KBM-7 (cell line): ENCODE data around the gene ALDH1L1.

Experiments used
- DNase-seq: peaks from one replicate; pipeline ENCODE4 v3.0.0-alpha.2; 2015
- in situ Hi-C: fragments of 300-500 bp; cut with MboI; formaldehyde crosslinking; loops from 2 replicates; pipeline ENCODE4 v1.14.3; 2020; ENCODE audit warnings: low sequenced_read_pairs, low pct_unique_long_range_greater_than_20kb, mixed read lengths

The ALDH1L1 gene

DNA sequence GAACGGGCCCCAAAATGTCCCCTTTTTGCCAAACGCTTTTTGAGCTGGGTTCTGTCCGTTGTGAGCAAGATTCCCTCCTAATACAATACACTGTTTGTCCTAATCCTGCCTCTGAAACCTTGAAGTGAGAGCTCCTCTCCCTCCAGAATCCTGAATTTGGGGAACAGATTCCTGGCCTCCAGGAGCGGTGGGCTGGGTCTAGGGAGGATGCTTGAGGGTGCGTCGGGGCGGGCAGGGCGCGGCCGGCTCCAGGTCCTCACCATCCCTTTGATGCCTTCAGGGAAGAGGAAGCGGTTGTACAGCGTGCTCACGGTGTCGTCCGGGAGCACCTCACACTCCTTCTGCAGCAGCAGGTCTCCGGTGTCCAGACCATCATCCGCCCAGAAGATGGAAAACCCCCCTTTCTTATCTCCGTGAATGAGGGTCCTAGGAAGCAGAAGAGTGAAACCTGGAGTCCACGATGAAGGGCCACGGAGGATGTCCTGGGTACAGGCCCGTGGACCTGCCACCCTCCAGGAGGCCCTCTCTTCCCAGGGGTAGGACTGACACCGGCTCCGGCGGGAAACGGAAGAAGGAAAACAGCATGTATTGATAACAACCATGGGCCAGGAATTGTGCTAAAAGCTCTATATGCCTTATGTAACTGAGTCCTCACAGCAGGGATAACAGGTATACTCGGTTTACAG is 23.2 kb downstream of the ALDH1L1 start:
- DNase-seq = no peak
- in situ Hi-C loops = no loop called here

DNA sequence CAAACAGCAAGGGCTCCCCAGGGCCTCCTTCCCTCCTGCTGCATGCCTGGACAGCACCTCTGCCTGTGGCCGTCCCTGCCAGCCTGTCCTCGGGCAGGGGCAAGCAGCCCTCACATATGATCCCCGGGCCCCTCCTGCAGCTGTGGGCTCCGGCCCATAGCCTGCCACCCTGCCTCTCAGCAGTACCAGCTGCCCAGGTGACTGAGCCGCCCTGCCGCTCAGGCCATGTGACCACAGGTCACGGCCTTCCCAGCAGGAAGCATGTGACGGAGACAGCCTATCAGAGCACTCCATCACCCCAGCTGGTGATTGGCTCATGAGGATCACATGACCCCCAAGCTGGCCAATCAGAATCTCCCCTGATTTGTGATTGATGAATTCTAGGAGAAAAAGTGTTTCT is 23.9 kb downstream of the ALDH1L1 start:
- in situ Hi-C loops = no loop called here
- no peak for DNase-seq

DNA sequence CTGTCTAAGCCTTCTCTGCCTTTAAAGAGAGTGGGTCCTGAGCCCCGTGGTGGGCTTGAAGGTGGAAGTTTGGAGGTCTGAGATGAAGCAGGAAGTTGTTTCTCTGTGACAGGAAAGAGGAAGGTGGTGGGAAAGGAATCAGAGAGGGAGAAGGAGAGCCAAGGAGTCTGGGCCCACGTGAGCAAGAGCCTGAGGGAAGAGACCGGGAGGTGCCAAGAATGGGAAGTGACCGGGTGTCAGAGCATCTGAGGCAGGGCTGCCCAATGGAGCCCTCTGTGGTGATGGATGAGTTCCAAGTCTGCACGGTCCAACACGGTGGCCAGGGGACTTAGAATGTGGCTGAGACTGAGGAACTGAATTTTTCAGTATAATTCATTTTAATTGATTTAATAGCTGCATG is 24.6 kb downstream of the ALDH1L1 start:
- in situ Hi-C loops = no loop called here
- DNase-seq = no peak

DNA sequence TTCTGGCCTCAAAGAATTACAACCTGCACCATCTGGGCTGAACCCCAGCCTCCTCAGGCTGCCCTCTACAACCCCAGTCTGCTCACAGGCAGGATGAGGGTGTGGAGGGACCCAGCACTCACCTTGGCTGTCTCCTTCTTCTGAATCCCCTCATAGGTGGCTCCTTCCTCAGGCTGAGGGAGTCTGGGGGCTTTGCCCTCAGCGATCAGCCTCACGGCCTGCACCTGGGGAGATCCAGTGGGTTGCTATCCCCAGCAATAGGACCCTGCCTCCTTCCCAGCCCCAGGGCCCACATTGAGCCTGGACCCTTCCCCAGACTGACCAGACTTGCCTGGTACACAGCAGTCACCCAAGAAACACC is 25.1 kb downstream of the ALDH1L1 start:
- no peak for DNase-seq
- in situ Hi-C loops = no loop called here

DNA sequence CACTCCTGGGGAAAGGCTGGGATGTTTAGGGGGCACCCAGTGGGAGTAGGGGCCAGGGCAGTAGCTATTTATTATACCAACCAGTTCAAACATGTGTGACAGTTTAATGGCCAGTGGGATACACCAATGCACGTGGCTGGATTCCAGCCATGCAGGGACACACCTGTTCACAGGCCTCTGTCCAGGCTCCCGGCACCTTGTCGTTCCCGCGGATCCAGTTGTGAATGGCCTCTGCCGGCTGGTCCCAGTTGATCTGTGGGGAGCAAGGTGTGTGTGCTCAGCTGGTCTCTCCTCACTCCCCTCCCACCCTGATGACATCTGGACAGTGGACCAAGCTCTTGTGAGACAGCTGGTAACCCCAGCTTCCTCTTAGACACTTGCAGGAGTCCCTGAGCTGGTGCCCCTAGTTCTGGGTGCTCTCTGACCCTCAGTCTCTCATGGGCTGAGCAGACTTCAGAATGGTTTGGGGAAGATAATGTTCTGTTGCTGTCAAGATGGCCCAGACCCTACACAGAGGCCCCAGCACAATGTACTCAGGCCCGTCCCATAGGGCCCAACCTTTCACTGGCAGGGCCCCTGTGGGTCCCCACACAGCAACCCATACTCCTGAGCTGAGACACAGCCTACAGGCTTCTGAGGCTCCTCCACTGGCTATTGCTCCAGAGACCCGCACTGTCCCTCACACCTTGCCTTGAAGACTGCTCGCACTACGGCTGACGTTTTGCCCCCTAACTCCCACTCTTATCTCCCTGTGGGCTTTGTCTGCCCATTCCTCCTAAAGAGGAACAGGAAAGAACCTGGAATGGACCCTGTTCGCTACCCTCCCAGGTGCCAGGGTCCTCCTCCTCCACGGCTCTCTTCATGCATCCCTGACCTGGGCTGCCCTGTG is 25.8 kb downstream of the ALDH1L1 start:
- in situ Hi-C loops = no loop called here

DNA sequence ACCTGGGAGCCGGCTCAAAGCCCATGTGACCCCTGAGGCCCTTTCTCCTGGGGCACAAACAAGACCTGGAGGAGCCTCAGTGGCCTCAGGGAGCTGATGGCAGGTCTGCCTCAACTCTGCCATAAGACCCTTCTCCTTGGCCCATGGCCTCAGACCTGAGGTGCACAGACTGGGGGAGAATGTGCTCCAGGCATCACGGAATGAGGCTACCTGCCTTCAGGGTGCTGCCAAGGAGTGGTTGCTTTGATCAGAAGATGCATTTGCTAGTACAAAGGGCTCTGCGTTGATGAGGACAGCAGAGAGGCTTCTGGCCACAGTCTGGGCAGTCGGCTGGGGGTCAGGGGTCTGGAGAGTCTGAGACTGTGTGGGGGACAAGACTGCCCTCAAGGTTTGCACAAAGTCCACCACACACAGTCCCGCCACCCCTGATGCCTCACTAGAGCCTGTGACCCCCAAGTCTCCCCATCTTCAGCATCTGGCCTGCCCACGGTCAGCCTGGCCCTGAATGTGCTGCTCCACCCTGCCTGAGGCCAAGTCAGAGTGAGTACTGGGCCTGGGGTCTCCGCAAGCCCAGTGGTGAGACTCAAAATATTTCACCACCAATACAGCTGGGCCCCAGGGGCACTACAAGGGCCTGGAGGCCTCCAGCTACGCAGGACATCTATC is 26.6 kb downstream of the ALDH1L1 start:
- DNase-seq = no peak

More for the DNA sequence above, 25.8 kb downstream of the ALDH1L1 start:
- DNase-seq = no peak

DNA sequence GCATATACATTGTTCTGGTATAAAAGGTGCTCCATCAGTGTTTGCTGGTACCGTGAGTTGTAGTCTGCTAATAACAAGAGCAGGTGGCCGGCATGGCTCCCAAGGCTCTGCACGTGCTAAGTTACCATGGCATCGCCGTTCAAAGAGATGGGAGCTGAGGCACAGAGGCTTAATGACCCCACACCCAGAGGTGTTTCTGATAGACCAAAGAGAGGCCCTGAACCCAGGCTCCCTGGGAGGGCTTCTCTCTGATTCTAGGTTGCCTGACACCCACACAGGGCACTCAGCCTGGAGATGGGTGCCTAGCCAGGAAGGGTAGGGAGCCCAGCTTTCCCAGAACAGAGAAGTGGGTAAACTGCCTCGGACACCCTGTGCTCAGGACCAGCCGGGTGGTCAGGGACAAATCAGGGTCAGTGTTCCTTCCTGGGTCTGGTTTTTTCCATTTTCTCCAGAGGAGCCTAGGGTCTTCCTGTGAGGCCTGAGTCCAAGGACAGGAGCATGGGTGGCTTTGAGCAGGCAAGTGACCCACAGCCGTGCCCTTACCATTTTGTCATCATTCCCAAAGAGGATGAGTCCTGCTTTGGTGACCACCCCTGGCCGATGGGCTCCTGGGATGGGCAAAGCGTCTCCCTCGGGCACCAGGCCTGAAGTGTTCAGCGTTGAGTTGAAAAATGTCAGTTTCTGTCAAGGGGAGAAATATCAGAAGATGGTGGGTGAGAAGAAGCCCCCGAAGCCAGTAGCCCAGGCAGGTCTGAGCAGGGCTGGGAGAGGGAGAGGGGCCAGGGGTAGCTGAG is 27.3 kb downstream of the ALDH1L1 start:
- DNase-seq = no peak
- in situ Hi-C loops = no loop called here

More for the DNA sequence above, 26.6 kb downstream of the ALDH1L1 start:
- in situ Hi-C loops = no loop called here

DNA sequence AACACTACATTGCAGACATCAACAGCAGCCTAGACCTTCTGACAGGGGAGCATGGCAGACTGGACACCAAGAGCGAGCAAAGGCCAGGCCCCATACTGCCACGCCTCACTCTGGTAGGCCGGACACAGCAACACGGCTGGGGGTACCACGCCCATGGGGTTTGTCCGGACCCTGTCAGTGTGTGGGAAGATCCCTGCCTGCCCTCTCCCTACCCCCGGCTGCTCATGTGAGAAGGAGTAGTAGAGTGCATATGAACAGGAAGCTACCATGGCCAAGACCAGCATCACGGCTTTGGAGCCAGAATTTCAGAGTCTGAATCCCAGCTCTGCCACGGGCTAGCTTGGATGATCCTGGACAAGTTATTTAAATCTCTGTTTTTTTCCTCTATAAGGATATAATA is 27.9 kb downstream of the ALDH1L1 start:
- DNase-seq = no peak
- in situ Hi-C loops = no loop called here

DNA sequence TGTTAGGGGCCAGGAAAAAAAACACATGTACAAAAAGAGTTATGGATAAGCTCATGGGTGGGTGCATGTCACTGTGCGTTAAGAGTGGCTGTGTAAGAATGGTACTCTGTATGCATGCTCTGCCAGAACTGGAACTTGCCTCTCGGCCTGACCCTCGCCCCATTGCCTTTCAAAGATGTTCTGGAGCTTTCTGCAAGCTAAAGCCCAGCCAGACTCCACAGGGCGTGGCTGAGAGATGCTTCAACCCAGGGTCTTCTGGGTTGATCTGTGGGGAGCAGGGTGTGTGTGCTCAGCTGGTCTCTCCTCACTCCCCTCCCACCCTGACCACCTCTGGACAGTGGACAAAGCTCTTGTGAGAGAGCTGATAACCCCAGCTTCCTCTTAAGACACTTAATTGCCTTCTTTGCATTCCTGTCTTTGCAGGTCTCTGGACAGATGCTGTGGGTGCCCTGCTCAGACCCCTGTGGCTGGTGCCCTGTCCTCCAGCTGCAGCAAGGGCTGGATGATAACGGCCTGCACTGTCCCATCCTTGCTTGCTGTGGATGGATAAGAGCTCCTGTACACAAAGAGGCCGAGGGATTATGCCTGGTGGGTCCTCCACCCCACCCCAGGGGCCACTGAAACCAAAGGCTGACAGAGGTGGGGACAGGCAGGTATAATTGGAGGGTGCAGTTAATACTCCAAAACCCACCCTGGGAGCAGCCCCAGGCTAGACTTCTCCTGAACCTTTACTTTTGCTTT is 28.7 kb downstream of the ALDH1L1 start:
- in situ Hi-C loops = no loop called here
- DNase-seq = no peak

DNA sequence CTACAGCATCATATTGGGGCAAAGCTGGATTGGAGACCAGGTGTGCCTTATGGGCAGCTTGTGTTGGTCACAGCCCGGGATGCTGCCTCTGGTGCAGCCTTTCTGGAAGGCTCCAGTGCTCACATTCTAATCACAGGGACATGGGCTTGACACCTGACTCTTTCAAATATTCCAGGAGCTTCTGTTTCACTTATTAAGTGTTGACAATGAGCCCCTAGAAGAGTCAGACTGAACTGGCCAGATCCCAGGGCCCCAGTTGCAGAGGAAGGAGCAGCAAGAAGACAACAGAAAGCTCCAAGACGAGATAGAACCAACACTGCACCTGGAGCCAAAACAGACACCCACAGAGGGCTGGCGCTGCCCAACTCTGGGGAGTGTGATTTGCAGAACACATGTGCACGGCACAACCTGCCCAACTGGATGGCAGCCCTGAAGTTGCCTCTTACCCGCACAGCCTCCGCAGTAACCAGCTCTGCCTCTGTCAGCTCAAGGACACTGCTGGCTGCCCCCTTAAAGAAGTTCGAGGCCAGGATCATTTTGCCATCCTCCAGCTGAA is 30.3 kb downstream of the ALDH1L1 start:
- in situ Hi-C loops = no loop called here
- no peak for DNase-seq

DNA sequence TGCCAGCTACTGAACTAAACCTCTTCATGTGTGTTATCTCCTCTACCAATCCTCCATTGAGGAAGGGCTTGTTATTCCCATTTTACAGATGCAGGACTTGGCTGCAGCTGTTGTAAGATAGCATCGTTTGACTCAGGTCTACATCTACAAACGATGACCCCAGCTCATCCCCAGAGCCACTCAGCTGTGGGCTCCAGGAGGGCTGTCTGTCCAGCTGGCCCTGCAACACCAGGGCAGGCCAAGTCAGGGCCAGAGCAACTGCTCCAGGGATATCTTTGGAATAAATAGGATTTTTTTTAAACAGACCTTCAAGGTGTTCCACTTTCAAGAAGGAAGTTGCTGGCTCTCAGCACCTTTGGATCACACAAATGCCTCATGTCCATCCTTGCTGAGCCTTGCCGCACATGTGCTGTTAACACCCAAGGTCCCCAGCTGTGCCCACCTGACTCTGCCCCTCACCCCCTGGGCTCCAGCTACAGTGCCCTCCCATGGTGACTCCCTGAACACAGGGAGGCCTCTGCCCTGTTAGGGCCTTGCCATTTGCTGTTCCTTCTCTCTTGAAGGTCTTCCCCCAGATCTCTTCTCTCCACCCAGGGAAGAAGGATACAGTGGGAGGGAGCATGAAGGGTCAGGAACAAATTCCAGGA is 31.0 kb downstream of the ALDH1L1 start:
- in situ Hi-C loops = no loop called here
- no peak for DNase-seq

DNA sequence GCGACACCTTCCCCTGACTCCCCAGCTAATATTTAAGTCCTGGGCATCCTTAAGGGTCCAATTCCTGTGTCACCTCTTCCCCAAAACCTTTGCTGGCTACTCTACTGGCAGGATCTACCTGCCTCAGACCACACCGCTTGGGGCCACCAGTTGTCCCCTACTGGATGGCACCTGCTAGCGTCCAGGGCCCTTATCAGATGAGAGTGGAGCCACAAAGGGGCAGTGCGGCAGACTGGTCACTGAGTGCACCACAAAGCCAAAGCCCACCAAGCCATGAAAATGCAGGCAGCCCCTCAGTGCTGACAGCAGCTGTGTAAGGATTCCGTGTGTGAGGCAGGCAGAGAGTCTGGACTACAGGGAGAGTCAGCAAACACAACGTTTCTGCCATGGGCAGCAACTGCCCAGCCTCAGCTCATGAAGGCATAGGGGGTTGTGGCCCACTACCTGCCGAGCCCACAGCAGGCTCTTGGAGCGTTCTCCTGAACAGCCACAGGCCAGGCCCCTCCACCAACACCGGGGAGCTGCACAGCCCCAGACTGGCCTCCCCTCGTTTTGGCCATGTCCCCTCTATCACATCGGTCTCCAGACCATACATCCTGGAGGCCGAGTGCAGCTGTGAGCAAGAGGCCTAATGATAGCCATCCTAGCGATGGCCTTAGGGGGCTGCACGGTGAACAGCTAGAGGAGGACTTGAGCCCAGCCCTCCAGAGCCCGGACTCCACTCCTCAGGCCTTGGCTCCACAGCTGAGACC is 32.3 kb downstream of the ALDH1L1 start:
- in situ Hi-C loops = no loop called here
- DNase-seq = no peak

DNA sequence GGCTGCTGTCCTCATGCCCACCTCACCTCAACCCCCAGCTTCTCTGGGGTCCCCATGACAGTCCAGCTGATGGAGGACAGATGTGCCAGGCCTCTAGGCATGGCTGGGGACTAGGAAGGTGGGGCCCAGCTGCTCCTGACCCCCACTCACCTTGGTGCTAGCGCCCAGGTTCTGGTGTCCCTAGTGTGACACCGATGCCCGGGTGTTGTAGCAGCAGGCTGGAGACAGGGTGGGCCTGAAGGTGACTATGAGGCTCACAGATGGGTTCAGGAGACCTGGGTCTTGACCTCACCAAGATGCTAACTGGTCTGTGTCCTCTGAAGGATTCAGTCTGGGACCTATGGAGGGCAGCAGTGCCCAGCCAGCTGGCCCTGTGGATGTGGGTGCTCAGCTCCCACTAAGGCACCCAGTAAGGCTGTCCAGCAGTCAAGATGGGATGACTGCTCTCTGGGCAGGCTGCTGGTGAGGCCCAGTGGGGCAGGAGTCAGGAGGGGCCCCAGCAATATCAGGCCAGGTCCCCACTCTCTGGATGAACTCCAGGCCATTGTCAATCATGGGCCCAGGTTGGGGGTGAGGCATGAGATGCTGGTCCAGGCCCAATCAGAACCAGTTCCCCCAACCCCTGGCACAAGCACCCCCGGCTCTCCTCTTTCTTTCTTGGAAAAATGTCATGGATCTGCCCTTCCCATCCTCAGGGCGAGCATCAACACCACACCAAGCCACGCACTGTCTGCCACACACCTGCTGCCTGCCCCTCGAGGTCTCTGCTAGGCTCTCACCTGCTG is 33.0 kb downstream of the ALDH1L1 start:
- in situ Hi-C loops = no loop called here

DNA sequence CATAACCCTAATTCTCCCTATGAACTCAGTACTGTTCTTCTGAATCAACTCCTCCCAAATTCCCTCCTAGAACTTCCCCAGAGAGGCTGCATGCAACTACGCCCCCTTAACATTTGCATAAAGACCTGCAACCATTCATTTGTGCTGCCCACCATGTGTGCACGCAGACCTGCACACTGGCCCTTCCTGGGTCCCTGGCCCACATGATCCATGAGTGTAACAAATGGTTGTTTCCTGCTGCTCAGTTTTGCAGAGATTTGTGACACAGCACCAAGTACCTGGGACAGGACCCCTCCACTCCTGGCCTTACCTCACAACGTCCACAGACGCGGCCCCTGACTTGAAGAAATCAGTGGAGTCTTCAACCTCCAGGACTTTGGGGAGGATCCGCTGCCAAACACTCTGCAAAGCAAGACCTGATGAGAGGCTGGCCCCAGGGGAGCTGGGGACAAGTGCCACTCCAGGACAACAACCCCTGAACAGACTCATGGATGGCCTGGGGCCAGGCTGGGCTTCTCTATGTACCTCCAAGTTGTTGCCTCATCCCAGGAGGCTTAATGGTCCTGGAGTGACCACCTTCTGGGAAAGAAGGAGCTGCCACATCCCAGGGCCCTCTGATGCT is 33.8 kb downstream of the ALDH1L1 start:
- in situ Hi-C loops = no loop called here
- no peak for DNase-seq

More for the DNA sequence above, 33.0 kb downstream of the ALDH1L1 start:
- DNase-seq = no peak

DNA sequence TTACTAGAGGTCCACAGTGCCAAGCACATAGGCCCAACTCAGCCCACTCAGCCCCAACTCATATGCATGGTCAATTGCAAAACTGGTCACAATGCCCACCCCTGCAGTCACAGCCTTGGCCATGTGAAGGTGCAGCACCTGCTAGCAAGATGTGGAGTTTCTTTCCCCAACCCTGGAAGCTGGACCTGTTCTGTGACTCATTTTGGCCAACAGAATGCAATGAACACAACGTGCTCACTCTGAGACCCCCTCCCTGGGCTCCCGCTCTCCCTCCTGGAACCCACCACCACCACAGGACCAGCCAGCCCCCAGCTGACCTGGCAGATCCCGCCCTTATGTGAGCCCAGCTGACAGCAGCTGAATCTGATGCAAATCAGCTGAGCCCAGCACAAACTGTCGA is 34.4 kb downstream of the ALDH1L1 start:
- DNase-seq = no peak
- in situ Hi-C loops = no loop called here

DNA sequence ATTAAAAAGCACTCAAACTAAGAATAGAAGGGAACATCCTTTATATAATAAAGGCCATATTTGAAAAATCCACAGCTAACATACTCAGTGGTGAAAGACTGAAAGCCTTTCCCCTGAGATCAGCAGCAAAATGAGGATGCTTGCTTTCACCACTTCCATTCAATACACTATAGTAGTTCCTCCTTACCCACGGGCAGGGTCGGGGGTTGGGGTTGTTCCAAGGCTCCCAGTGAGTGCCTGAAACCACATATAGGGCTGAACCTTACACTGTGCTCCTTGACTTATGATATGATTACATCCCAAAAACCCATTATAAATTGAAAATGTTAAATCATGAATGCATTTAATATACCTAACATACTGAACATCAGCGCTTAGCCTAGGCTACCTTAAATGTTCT is 37.7 kb downstream of the ALDH1L1 start:
- no peak for DNase-seq
- in situ Hi-C loops = no loop called here
